Stimulated activated CD8-positive, alpha-beta memory T cell treated with anti-CD3 and anti-CD28 coated beads, Interleukin-12 subunit alpha, Interleukin-12 subunit beta, amount 100 ng/mL, for 24 hours (primary cell): Measurements from ENCODE around the gene KCNJ9.
"Not testable (repeated sequence)": the region's sequence is repeated elsewhere in the genome, so short reads cannot be mapped to it uniquely, and the experiment has no call there.

Experiments used
- DNase-seq: peaks from one replicate; pipeline ENCODE4 v3.0.0-alpha.2; 2020; ENCODE audit errors: extremely low read depth

The KCNJ9 gene

GRCh38 chr1:160125746-160126145 is 44.4 kb downstream of the KCNJ9 start:
- no peak for DNase-seq

DNA sequence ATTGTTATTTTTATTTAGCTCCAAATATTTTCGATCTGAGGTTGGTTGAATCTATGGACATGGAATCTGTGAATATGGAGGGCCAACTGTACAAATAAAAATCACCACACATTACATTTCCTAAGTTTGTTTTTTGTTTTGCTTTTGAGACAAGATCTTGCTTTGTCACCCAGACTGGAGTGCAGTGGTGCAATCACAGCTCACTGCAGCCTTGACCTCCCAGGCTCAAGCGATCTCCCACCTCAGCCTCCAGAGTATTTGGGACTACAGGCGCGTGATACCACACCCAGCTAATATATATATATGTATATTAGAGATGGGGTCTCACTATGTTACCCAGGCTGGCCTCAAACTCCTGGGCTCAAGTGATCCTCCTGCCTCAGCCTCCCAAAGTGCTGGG is 45.0 kb downstream of the KCNJ9 start:
- DNase-seq: not testable (repeated sequence)

DNA sequence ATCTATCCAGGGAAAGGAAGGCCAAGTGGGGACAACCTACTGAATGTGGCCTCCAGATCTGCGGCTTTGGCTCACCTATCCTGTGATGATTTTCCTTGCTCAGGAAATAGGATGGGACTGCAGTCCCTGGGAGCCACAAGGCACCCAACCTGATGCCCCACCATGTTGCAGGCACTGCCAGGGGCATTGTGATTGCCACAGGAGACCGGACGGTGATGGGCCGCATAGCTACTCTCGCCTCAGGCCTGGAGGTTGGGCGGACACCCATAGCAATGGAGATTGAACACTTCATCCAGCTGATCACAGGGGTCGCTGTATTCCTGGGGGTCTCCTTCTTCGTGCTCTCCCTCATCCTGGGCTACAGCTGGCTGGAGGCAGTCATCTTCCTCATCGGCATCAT is 46.0 kb downstream of the KCNJ9 start:
- DNase-seq: no peak

DNA sequence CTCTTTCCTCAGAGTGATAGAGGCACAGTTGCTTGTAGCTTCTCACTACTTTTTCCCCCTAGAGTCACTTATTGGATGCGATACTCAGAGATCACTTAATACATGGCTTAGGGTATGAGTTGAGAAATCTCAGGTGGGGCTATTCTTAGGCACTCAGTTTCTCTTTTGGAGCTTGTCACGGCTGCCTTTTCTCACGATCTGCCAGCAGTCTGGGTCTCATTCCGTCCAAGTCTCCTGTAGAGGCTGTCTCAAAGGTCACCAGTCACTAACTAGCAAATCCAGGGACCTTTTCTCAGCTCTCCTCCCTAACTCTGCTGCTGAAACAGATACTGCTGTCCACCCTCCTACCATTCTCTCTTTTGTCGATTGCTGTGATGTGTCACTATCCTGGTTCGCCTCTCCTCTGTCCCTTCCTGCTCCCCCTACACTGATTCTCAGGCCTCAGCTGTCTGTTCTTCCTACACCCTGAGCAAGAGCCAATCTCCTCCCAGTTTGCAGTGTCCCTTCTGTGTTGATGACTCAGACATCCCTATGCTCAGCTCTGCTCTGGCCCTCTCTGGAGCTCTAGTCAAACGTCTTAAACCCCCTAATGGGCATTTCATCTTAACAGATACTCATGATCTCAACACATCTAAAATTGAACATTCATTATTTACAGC is 46.7 kb downstream of the KCNJ9 start:
- no peak for DNase-seq

DNA sequence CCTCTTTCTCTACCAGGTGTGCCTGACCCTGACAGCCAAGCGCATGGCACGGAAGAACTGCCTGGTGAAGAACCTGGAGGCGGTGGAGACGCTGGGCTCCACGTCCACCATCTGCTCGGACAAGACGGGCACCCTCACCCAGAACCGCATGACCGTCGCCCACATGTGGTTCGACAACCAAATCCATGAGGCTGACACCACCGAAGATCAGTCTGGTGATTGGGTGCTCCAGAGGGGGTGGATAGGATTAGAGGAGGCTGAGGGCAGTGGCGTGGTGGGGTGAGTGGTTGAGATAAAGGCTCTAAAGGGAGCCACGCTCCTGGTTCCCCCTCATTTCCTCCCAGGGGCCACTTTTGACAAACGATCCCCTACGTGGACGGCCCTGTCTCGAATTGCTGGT is 47.3 kb downstream of the KCNJ9 start:
- DNase-seq: no peak

GRCh38 chr1:160129046-160129445 is 47.7 kb downstream of the KCNJ9 start:
- DNase-seq: no peak

GRCh38 chr1:160129558-160129957 is 48.2 kb downstream of the KCNJ9 start:
- no peak for DNase-seq

- DNase-seq: no peak
Measured at GRCh38 chr1:160129966-160130365, 48.6 kb downstream of the KCNJ9 start.

GRCh38 chr1:160130486-160130885 is 49.1 kb downstream of the KCNJ9 start:
- no peak for DNase-seq

GRCh38 chr1:160130939-160131338 is 49.6 kb downstream of the KCNJ9 start:
- no peak for DNase-seq

- DNase-seq: no peak
Measured at GRCh38 chr1:160131803-160132565, 50.6 kb downstream of the KCNJ9 start.

DNA sequence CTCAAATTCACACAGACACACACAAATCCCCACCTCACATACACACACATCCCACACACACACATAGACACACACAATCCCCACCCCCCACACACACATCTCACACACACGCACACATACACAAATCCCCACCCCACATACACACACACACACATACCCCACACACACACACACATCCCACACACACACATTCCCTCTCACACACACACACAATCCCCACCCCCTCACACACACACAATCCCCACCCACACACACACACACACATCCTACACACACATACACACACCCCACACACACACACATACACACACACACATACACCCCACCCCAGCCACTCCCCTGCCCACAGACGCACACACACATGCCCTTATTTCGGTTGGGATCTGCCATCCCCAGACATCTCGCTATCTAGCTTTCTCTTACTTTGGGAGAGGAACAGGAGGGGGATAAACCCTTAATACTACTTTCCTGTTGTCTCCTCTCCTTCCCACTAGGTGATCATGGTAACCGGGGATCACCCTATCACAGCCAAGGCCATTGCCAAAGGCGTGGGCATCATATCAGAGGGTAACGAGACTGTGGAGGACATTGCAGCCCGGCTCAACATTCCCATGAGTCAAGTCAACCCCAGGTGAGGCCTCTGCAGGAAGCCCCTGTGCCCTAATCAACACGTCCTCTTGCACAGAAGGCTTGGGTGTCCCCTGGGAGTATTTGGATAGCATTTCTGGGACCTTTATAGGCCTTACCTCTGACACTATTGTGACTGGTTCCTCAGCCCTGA is 52.8 kb downstream of the KCNJ9 start:
- no peak for DNase-seq

DNA sequence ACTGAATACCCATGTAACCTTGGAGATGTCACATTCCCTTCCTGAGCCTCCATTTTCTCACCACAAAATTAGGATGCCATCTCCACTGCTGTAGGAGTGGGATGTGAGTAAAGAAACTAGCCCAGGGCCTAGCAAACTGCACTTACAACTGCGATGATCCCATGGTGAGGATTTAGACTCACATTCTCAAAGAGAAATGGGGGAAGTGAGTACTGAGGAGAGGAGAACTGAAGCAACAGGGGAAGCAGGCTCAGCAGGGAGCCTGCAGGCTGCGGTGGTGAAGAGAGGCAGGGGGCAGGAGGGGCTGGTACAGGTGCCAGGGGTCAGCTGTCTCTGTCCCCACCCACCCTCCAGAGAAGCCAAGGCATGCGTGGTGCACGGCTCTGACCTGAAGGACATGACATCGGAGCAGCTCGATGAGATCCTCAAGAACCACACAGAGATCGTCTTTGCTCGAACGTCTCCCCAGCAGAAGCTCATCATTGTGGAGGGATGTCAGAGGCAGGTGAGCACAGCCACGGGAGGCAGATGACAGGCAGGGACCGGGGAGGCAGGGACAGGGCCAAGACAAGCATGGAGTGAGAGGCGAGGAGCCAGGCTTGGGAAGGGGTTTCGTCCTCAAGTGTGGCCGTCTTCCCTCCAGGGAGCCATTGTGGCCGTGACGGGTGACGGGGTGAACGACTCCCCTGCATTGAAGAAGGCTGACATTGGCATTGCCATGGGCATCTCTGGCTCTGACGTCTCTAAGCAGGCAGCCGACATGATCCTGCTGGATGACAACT is 53.6 kb downstream of the KCNJ9 start:
- no peak for DNase-seq

- DNase-seq: no peak
Measured at GRCh38 chr1:160136121-160136925, 55.0 kb downstream of the KCNJ9 start.

DNA sequence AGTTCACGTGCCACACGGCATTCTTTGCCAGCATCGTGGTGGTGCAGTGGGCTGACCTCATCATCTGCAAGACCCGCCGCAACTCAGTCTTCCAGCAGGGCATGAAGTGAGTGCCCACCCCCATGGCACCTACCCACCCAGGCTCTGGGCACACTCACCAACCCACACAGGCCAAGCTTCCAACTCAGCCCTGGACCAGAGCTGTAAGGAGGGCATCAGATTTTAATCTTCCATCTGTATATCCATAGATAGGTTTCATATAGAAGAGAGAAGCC is 55.5 kb downstream of the KCNJ9 start:
- no peak for DNase-seq

DNA sequence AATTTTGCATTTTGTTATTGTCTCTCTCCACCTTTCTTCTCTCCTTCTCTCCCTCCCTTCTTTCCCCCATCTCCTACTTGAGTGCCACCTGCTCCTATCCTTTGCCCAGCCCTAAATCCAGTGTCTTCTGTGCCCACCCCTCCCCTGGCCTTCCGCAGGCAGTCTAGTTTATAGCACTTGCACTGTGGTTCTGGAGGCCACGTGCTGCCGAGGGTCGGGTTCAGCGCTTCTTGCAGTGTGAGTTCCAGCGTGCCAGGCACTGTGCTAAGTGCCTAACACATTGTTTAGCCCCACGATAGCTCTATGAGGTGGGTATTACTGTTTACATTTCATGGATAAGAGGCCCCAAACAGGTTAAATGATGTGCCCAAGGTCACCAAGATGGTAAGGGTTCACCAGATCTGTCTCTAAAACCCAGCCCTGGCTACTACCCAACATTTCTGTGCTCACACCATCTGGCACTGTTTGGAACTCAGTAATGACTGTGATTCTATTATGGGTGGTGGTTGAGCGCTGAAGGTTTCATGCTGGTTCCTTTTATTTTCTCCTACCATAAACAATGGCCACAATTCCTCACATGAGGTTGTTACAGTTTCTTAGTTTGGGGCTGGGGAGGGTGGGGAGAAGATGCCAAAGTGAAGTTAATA is 56.0 kb downstream of the KCNJ9 start:
- DNase-seq: no peak

DNA sequence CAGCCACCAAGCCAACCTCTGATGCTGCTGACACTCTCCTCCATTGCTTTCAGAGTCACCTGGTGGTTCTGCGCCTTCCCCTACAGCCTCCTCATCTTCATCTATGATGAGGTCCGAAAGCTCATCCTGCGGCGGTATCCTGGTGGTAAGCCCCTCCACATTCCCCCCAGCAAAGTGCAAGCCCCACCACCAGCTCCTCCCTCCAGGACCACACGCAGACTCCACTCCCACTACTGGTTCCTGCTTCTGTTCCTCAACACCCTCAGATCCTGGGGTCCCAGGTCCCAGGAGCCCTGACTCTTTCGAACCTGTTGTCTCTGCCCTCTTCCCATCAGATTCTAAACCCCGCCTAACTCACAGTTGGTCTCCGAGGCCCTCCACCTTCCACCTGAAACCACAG is 58.5 kb downstream of the KCNJ9 start:
- DNase-seq: no peak
